Suppressor macrophage treated with lipopolysaccharide for 4 hours (primary cell): ENCODE measurements around the gene DAGLB.
"Not testable (repeated sequence)": the region's sequence is repeated elsewhere in the genome, so short reads cannot be mapped to it uniquely, and the experiment has no call there.

Experiments used
- DNase-seq: peaks from one replicate; pipeline ENCODE4 v3.0.0-alpha.2; 2020

The DAGLB gene, protein sequence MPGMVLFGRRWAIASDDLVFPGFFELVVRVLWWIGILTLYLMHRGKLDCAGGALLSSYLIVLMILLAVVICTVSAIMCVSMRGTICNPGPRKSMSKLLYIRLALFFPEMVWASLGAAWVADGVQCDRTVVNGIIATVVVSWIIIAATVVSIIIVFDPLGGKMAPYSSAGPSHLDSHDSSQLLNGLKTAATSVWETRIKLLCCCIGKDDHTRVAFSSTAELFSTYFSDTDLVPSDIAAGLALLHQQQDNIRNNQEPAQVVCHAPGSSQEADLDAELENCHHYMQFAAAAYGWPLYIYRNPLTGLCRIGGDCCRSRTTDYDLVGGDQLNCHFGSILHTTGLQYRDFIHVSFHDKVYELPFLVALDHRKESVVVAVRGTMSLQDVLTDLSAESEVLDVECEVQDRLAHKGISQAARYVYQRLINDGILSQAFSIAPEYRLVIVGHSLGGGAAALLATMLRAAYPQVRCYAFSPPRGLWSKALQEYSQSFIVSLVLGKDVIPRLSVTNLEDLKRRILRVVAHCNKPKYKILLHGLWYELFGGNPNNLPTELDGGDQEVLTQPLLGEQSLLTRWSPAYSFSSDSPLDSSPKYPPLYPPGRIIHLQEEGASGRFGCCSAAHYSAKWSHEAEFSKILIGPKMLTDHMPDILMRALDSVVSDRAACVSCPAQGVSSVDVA

DNA sequence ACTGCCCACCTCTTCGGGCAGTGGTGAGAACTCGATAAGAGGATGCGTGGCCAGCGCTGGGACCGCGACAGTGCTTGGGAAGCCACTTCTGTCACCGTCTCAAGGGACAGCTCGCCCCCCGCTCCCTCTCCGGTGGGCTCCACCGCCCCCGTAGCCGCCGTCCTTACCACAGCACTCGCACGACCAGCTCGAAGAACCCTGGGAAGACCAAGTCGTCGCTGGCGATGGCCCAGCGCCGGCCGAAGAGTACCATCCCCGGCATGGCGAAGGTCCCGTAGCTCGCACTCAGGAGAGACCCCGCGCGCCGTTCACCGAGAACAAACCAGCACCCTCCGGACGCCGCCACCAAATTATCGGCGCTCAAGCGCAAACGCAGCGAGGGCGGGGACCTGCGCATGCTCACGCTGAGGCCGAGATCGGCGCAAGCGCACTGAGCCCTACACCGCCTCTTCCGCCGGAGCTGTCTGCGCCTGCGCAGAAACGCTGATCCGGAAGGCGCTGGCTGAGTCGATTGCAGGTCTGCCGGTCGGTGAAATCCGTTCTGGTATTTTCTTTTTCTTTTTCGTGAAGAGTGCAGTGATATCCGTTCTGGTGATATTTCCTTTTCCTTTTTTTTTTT is at the start of gene DAGLB:
Gene DAGLB, minus strand, starts transcription at position 374 of the 619 bp plus-strand sequence. Its CDS starts 112 bp downstream, at position 262.
- peak; percentile 99 for DNase-seq

DNA sequence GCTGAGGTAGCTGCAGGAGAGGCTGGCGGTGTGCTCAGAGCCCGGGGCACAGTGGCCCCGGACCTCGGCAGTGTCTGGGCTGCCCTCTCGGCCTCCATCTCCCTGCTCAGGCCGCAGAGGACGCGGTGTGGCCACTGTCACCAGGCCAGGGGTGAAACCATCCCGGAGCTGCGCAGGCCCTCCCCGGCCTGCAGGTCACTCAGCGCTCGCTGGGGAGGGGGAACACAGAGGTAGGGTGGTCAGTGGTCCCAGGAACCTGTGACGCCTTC is 49.8 kb upstream of the DAGLB start:
- DNase-seq, result no peak

DNA sequence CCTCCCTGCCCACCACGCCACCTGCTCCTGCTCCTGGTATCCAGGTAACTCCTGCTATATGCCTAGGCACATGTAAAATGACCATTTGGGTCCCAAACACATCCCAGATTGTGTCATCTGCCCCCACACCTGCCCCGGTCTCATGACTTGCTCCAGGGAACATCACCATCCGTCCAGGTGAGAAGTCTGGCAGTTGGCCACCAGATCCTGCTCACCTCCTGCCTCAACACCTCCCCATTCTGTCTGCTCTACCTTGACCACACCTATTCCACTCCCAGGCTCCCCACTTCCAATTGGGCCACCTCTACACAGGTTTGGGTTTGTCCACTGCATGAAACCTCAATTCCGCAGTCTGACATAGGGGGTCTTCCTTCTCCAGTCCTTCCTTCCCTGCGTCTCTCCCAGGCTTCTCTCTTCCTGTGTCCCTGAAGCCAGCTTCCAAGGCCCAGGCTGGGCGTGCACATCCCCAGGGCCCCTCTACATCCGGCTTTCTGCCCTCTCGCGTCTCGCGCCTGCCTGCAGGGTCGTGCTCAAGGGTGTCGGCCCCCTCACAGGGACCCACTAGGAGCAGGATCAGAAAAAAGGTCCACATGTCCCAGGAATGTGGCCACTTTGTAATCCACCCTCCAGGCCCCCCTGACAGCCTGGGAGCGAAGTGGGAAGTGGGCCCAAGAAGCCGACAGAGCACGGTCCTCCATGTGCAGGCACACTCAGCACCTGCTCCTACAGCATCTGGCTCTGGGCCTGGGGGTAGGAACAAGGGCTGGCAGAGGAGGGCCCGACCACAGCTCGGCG is 49.3 kb upstream of the DAGLB start:
- DNase-seq, result no peak

DNA sequence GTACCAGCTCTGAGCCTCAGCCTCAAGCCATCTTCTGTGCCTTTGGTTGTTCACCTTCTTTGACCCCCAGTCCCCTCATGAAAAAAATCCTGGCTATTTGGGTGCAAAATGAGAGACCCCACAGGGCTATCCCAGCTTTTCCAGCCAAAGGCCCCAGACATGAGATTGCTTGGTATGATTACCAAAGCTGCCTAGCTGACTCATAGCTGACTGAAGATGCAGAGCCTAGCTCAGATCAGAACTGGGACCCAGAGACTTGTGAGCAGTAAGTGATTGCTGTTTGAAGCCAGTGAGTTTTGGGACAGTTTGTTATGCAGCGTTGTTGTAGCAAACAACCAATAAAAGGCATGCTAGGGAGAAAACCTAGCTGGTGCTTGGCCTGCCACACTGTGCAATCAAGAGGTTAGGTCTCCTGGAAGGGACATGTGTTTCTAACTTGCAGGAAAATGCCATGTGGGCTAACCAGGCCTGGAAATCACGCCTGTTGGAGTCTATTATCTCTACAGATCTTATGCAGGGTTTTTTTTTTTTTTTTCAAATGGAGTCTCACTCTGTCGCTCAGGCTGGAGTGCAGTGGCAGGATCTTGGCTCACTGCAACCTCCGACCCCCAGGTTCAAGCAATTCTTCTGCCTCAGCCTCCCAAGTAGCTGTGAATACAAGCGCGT is 48.0 kb upstream of the DAGLB start:
- DNase-seq, result no peak

DNA sequence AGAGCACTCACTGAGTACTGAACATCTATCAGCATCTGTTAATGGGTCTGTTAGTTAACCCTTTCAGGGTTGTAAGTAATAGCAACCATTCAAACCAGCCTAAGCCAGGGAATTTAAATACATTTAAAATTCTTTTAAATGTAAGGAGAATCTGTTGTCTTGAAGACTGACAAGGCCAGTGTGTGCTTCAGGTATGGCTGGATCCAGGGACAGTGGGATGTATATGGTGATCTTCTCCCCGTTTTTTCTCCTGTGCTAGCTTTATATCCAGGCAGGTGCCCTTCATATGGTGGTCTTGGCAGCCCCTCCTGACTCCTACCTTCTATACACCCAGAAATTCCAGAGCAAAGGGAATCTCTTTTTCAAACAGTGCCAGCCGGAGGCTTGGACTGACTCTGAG is 46.6 kb upstream of the DAGLB start:
- DNase-seq, result no peak

DNA sequence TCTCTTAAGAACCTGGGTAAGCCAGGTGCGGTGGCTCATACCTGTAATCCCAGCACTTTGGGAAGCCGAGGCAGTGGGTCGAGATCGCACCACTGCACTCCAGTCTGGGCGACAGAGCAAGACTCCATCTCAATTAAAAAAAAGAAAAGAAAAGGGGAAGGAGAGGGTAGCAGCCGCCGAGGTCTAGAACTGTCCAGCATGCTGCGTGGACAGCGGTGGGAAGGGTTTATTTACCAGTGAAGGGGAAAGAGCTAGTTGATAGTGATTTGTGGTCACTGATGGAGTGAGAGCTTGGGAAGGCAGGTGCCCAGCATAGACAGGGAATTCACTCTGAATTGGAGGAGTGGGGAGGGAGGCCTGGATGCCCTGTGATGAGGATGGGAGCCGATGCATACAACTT is 43.4 kb upstream of the DAGLB start:
- no peak for DNase-seq

DNA sequence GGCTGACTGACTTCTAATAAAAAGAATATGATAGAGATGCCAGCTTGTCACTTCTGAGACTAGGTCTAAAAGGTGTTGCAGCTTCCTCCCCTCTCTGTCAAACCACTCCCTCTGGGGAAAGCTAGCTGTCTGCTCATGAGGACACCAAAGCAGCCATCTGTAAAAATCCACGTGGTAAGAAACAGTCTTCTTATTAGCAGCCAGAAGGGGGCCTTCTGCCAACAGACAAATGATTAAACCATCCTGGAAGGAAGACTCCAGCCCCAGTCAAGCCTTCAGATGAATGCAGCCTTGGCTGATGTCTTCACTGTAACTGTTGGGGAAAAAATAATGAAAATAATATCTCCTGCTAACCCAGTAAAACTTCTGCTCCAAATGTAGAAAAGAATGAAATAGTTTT is 41.9 kb upstream of the DAGLB start:
- no peak for DNase-seq

DNA sequence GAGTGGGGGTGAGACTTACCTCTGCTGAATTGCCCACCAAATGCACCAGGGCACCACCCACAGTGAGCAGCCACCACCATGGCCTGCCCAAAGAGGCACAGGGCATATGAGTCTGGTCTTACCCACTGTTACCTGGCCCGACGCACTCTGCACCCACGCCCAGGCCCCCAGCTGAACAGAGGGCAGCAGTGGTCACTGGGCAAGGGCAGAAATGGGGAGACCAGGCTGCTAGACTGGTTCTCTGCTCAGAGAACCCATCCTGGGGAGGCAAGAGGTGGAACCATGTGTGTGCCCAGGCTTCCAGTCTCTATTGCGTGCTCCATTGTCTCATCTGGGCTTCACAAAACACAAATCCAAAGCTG is 39.4 kb upstream of the DAGLB start:
- DNase-seq, result no peak

DNA sequence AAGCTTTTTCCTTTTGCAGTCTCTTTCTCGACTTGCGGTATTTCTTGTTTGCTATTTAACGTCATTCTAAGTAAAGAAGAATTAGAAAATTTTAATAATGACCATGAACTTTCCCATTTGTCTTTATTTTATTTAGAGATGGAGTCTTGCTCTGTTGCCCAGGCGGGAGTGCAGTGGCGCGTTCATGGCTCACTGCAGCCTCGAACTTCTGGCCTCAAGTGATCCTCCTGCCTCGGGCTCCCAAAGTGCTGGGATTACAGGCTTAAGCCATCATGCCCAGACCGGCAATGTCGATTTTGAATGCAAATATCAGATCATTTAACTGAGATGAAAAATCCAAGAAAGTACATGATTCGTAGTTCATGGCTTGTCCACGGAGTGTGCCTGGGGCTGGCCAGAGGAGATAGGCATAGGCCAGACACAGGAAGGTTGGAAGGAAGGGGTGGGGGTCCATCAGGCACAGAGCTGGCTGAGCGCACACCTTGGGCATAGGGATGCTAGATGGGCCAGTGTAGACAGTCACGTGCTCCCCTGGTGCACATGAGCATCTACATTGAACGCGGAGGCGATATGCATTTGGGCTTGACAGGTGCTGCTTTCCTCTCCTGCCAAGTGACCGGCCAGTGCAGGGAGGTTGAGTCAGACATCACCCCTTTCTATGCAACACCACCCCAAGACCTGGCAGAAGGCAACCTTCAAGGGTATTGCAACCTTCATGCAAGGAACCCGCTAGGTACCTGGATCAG is 38.9 kb upstream of the DAGLB start:
- no peak for DNase-seq

DNA sequence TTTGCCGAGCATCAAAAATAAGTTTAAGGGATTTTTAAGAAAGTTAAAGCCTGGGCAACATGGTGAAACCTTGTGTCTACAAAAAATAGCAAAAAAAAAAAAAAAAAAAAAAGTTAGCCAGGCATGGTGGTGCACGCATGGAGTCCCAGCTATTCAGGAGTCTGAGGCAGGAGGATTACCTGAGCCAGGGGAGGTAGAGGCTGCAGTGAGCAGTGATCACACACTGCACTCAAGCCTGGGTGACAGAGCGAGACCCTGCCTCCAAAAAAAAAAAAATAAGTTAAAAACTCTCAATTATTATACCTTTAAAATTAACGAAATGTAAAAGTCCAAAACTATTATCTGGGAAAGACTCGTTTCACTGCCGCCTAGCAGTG is 35.0 kb upstream of the DAGLB start:
- no peak for DNase-seq

DNA sequence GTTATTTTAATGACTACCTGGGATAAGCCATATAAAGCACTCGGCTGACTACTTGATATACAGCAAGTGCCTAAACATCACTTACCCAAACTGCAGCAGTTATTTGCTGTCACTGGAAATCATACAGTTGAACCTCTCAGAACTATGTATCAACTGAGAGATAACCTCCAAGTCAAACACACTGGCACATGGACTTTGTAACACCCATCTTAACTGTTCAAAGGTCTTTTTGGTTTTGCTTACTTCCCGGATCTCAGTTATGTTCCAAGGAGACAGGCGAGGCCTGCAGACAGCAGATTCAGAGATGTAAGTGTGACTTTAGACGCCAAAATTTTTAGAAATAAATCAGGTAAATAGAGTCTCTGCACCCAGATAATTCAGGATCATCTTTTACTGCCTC is 34.6 kb upstream of the DAGLB start:
- DNase-seq, result no peak

DNA sequence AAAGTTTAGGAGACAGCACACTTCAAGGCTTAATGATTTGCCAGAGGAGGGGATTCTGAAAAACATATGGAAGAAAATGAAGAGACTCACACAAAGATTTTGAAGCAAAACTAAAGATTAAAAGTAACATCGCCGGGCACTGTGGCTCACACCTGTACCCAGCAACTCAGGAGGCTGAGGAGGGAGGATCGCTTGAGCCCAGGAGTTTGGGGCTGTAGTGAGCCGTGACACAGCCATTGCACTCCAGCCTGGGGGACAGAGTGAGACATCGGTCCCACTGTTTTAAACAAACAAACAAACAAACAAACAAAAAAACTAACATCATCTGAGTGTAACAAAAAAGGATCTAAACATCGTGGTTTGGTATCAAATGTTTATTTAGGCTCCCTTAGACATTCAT is 33.7 kb upstream of the DAGLB start:
- DNase-seq, result no peak

DNA sequence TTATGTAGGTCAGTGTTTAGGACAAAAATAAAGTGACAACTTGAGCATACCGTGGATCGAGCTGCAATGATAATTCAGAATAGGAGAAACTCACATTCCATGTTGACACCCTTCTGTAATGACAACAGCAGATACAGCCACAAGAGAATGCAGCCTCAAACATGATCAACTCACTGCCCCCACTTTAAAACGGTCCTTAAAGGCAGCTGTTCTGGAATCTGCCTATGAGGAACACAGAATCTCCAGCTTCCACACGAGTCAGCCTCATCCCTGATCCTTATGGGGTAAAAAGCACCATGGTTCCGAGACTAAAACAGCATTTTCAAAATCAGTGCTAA is 32.5 kb upstream of the DAGLB start:
- no peak for DNase-seq

DNA sequence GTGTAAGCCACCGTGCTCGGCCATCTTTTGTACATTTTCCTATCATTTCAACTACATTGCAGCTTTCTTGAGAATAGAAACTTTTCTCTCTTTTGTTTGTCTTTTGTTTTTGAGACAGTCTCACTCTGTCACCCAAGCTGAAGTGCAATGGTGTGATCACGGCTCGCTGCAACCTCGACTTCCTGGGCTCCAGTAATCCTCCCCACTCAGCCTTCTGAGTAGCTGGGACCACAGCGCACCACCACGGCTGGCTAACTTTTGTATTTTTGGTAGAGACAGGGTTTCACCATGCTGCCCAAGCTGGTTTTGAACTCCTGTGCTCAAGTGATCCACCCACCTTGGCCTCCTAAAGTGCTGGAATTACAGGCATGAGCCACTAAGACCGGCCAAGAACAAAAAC is 31.3 kb upstream of the DAGLB start:
- DNase-seq, result no peak

DNA sequence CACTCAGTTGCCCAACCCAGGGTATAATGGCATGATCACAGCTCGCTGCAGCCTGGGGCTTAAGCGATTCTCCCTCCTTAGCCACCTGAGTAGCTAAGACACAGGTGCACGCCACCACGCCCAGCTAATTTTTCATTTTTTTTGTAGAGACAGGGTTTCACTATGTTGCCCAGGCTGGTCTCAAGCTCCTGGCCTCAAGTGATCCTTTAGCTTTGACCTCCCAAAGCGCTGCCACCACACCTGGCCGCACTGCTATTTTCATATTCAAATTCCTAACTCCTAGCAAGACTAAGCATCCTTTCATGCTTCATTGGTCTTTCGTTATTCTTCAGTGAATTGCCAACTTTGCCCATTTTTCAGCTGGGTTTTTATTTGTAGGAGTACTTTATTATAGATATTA is 30.4 kb upstream of the DAGLB start:
- no peak for DNase-seq

DNA sequence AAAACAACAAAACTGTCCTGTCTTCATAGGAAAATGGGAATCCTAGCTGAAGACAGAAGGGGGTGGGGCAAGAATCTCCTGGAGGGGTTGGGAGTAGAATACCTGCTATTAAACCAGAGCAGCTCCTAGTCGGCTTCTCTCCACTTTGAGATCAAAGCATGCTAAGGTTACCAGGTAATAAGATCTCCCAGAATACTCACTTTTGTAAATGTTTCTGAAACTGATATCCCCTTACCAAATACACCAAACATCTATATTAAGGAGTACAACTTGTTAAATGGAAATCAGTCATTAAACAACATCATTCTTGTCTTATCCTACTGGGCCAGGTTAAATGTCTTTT is 29.5 kb upstream of the DAGLB start:
- no peak for DNase-seq

DNA sequence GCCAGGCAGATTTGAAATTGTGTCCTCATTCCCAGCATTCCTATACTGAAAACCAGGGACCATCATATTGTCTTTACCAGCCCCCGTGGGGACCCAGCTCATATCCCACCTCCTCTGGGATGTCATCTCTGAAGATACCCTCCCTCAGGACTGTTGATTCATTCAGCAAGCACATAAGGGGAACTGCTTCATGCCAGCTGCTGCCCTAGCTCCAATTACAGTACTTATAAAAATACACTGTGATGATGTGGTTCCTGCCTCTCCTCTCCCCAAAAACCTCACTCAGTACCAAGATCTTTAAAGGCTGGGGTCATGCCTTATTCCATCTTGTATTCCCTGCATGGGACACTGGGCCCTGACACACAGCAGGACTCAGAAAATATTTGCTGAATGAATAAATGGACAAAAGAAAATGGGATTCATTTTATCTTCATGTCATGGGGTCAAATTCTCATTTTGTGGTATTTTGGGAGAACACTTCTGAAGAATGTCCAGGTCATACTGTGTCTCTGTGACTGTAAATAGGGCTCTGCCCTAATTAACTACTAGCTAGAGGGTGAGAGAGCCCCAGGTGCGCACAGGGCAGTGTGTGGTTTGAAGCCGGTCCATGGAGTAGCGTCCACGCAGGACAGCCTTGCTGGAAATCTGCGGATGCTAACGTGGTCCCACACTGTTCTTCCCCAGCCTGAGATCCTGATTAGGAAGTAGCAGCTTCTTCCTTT is 29.0 kb upstream of the DAGLB start:
- DNase-seq, result peak; percentile 36

DNA sequence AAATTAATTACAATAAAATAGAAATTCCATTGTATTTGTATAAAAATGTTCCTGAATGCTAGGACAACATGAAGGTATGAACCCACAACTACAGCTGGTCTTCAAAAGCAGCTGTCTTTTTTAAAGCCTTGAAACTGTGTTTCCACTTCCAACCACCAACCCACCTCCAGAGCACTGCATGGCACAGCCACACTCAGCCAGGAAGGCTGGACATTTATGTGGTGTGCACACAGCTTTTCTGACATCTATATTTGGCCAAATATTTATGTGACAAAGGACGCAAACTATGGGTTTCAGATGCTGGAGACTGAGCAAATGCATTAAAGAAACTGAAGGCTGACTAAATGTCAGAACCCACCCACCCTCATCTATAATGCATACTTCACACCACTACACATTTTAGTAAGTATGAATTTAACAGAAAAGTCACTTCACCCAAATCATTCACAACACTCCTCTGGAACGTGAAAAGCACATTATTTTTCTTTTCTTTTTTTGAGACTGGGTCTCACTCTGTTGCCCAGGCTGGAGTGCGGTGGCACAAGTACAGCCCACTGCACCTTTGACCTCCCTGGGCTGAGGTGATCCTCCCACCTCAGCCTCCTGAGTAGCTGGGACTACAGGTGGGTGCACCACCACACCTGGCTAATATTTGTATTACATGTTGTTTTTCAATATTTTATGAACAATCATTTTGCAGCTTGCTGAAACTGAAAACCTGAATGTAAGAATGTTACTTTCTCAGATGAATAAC is 27.9 kb upstream of the DAGLB start:
- no peak for DNase-seq

DNA sequence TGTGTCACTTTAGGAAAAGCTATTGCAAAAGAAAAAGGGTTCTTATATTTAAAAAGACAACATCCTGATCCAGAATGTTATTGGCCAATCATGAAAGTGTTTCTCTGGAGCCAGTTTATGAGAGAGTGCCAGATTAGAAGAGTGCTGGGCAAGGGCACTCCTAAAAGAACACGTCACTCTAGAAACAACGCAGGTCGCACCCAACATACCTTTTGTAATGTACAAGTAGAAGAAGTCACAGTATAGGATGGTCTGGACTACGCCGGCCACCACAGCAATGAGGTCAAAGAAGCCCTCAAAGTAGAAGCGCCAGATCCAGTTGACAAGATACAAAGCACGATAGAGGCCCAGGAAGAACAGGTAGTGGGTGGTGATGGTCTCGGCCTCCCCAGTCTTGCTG is 18.1 kb upstream of the DAGLB start:
- DNase-seq, result no peak

DNA sequence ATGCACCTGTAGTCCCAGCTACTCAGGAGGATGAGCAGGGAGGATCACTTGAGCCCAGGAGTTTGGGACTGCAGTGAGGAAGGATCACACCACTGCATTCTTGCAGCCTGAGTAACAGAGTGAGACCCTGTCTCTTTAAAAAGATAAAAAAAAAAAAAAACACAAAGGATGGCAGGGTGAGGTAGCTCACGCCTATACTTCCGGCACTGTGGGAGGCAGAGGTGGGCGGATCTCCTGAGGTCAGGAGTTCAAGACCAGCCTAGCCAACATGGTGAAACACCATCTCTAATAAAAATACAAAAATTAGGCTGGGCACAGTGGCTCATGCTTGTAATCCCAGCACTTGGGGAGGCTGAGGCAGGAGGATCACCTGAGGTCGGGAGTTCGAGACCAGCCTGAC is 15.9 kb upstream of the DAGLB start:
- DNase-seq, result not testable (repeated sequence)

DNA sequence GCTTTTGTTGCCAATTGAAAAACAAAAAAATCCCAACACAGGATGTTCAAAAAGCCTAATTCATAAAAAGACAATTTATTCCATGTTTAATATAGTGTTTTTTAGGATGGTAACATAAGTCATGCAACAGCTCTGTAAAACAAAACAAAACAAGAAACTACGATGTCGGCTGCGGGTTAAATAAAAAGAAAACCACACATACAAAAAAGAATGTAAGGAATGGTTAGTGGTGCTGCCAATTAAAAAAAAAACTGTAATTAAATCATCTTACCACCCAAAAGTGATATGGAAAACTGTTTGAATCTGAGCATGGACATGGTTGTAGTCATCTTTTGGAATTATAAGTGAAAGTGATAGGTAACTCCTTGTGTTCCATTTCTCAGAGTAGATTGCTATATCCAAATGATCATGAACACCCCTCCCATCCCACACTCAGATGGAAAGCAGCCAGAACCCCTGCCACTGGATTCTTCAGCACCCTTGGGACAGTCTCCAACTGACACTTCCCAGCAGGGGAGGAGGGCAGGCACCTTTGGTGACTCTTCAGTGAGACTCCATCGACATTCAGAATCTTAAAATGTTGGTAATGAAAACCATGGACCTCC is 14.3 kb upstream of the DAGLB start:
- no peak for DNase-seq
